SU-DHL-6 (cell line): ENCODE data around the gene LELP1.

Experiments
- CTCF ChIP-seq: fragments of 200-600 bp; sonication (generic); IDR thresholded peaks from one replicate; pipeline ENCODE4 v1.5.1; 2017; ENCODE audit warnings: antibody characterized with exemption, mild to moderate bottlenecking, low read length, moderate library complexity; ENCODE audit not compliant: insufficient read depth, poor library complexity, severe bottlenecking
- EZH2phosphoT487 ChIP-seq: fragments of 200-600 bp; sonication (generic), shearing (Covaris generic); conservative IDR thresholded peaks from 2 replicates; pipeline ENCODE4 v1.6.1; 2018; ENCODE audit warnings: mild to moderate bottlenecking, antibody characterized with exemption, low read length, moderate library complexity, mixed read lengths

DNA sequence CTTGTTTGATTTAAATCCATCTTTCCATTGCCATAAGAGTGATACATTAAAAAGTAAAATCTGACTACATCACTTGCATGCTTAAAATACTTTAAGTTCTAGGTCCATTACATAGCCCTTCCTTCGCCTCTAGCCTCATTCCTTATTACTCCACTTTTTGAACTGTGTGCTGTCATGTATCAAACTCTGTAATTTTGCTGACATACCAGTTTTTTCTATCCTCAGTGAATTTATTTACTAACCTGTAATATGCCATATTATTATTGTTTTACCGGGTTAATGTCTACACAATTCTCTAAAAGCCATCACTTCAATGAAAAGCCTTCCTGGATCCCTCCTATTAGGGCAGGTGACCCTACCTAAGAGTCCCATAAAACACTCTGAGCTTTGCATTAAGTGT, 47.7 kb upstream of the LELP1 start:
- TF ChIP-seq CTCF (no peak), EZH2phosphoT487 (no peak)
